Ureter (tissue), 1 donor: ENCODE results near the gene VPS18. TPM values are rescaled to one million over a fixed set of nuclear protein-coding genes. Genes with fewer than 3 reads are reported as not detected.

ENCODE experiments used
- DNase-seq: peaks from one replicate; pipeline ENCODE4 v3.0.0-alpha.2; 2020; ENCODE audit warnings: low spot score
- total RNA-seq: library from RNA; stranded (reverse); gene quantifications from one replicate; pipeline ENCODE4 v1.2.4, GENCODE V29; 2023
- donor health status: DM: yes; HTN: yes; CAD: no.

Gene VPS18
- total RNA-seq, 1 donor from 2014 or later, result 30.0 TPM

DNA sequence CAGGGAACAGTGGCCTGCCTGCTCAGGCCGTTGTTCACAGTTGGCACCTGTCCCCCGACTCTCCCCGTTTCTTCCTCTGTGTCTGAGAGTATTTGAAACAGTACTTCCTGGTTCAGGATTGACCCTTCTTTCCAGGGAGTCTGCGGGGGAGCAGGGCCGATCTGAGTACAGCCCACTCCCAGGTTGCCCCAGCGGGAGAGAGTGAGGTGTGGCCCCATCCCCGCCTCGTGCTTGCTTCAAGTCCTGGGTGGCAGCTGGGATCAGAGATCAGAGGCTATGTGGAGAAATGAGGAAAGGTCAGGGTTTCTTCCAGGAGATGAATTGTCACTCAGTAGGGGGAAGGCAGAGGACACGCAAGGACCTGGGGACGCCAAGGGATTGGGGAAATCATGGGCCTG lies 28.4 kb downstream of the VPS18 start:
- no peak for DNase-seq

DNA sequence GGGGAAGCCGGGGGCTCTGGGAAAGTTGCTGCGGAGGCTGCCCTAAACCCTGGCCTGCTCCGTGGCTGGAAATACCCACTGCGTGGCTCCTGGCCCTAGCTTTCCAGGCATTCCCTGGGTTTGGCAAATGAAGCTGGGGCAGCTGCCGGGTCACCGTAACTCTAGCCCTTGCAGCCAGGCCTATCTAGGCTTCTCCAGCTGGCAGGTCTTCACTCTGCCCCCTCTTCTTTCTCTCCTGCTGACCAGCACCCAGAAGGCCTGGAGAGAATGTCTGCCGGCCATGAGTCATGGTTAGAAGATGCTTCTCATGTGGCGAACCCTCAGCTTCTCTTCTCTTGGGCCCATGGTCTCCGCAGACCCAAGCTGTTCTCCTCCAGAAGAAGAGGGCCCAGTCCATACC lies 29.3 kb downstream of the VPS18 start:
- DNase-seq, result no peak

DNA sequence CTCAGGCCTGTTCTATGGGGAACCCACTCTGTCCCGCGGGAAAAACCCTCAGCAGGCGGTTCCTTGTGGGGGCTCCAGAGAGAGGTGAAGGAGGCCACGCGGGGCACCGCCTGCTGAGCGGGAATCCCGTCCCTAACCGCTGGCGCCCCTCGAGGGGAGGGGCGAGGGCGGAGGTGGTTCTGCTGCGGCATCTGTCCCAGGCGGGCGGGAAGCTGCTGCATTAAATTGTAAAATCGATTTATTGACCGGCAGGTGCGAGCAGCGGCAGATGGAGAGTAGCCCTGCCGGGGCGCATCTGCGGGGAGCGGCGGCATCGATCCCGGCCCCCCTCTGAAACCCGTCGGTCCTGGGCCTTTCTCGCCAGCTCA lies 31.2 kb downstream of the VPS18 start:
- DNase-seq, result no peak

DNA sequence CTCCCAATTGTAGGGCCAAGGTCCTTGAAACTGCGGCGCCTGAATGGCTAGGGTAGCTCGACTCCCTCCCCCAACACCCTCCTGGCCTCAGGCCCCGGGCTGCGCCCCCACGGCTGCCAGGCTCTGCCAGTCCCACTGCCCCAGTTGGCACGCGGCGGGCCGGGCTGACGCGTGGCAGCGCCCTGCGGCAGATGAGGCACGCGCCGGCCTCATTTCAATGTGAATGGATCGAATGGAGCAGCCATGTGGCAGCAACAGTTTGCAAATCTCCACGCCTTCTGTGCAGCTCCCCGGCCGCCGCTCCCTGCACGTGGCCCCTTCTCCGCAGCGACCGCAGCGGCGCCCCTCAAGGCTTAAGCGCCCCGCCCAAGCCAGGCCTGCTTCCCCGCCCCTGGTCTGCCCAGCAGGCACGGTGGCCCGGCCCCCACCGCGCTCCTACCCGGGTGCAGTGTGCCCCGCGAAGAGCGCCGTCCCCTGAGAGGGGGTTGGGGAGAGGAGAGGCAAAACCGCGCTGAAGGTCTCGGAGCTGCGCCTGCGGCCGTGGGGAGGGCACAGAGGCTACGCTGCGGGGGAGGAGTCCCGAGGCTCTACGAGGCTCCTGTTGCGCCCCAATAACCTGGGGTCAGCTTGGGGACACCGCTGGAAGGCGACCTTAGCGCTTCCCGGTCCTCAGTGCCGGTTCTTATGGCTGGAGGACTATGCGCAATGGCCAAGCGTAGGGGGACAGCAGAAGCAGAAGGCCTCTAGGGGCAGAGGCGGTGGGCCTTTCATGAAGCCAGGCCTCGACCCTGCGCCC lies 31.8 kb downstream of the VPS18 start:
- DNase-seq, result no peak

DNA sequence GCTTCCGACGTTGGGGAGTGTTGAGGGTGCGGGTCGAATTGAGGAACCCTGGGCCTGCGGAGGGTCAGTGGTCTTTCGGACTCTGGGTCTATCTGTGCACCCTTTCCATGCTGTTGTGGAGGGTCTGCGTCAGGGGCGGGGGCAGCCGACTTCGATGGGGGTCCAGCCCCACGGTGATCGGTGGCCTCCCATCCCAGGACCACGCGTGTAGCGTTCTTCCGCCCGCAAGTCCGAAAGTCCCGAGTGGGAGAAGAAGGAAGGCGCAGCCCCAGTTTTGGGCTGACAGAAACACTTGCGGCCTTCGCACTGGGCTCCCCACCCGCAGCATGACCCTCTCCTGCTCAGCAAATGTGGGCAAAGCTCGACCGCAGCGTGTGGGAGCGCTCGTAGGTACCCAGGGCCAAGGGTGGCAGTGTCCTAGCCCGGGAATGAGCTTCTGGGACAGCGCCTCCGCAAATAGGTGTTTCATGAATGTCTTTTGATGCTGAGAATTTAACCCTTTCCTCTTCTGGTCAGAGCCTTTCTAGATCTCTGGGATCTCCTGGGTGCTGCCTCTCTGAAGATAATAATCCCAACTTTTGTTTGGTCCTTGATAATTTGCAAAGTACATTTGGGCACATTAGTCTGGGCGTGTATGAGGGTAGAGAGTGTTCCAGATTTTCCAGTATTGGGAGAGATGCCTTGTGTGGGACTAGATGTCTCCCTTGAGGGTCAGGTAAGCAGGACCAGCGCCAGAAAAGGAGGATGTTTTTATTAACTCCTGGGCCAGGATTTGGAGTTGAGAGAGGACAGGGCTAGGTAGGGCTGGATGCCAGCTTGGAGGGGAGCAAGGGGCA lies 32.6 kb downstream of the VPS18 start:
- no peak for DNase-seq

DNA sequence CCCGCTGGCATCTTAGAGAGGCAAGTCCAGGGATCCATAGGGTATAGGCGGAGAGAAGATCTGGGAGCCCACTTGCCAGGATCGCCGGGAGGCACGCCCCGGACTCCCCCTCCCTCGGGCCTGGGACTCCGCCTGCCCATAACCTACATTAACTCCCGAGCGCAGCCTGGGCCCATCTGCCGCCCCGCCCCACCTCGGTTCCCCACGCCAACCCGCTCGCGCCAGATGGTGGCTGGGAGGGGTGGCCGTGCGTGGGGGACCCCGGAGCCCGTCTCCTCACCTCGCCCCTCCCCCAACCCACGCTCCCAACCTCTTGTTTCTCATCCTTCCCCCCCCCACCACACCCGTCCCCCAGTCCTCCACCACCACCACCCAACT lies 33.2 kb downstream of the VPS18 start:
- DNase-seq, result no peak

DNA sequence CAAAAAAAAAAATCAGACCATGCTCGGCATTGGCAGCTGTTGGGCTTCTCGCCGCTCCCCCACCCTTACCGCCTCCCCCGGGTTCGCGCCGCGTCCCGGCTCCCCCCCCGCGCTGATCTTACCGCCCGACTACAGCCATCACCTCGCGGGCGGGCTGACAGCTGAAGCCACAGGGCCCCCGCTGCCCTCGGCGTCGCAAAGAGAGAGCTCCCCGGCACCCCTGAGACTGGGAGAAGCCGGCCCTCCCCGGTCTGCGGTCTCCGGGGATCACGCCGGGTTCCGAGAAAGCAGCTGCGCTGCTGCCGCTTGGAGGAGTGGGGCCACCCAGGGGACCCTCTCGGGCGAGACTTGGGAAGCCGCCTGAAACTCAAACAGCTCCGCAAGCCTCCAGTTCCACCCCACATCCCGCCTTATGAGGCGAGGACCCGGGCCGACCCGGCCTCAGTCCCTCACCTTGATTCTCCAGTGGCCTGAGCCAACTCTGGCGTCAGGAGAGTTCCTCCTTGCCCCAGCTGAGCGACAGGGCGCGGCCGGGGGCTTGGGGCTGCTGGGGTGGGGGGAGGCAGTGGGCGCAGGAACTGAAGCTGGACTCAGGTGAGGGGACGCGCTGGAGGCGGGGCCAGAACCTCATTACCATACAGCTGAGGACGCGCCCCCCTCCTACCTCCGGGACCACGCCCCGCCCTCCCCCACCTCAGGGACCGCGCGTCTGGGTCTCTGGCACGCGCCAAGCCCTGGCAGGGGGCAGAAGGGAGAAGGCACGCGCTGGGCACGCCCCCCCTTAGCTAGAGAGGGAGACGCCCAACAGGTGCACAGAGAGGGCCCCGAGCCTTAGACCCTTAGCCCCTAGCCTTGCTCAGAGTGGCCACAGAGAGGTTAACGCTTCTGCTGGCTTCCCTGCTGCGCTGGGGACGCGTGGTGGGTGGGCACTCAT lies 33.9 kb downstream of the VPS18 start:
- no peak for DNase-seq

DNA sequence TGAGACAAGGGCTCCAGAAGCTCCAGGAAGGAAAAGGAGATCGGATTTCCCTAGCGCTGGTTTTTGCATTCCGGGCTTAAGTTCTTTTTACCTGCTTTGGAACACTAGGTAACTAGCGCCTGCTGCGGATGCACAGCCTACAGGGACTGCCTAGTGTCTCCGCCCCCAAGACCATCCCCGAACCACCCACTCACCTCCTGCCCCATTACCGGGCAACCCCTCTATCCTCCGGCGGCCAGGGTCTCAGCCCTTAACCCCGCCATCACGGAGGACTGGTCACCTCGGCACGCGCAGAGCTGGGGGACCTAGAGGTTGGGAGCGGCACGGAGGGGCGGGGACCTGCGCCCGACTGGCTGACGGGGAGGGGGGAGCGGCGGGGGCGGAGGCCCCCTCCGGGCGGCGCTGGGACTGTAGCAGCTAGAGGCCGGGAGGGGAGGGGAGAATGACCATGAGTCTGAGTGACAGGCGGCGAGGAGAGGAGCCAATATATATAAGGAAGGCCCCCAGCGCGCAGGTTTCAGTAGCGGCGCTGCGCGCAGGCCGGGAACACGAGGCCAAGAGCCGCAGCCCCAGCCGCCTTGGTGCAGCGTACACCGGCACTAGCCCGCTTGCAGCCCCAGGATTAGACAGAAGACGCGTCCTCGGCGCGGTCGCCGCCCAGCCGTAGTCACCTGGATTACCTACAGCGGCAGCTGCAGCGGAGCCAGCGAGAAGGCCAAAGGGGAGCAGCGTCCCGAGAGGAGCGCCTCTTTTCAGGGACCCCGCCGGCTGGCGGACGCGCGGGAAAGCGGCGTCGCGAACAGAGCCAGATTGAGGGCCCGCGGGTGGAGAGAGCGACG lies 34.8 kb downstream of the VPS18 start, which contains the start of gene DLL4:
TSS of gene DLL4 (plus strand) at position 520 of the 839 bp plus-strand sequence. CDS start 329 bp downstream, outside the sequence.
- no peak for DNase-seq

DNA sequence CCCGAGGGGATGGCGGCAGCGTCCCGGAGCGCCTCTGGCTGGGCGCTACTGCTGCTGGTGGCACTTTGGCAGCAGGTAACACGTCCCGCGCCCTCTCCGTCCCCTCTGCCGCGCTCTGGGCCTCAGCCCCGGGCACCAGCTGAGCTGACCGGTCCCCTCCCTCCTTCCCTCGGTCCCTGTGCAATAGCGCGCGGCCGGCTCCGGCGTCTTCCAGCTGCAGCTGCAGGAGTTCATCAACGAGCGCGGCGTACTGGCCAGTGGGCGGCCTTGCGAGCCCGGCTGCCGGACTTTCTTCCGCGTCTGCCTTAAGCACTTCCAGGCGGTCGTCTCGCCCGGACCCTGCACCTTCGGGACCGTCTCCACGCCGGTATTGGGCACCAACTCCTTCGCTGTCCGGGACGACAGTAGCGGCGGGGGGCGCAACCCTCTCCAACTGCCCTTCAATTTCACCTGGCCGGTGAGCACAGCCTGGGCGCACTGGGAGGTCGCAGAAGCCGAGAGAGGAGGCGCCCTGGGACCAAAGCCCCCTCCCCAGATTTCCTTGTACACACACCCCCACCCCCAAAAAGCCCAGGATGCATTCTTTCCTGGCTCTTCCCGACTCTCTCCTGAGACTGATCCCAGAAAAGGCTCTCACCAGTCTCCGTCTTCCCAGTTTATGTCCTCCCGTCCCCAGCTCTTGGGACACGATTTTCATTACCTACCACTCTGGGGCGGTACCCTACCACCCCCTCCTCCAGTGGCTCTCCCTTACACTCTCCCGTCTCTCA lies 35.6 kb downstream of the VPS18 start:
- DNase-seq, result no peak

DNA sequence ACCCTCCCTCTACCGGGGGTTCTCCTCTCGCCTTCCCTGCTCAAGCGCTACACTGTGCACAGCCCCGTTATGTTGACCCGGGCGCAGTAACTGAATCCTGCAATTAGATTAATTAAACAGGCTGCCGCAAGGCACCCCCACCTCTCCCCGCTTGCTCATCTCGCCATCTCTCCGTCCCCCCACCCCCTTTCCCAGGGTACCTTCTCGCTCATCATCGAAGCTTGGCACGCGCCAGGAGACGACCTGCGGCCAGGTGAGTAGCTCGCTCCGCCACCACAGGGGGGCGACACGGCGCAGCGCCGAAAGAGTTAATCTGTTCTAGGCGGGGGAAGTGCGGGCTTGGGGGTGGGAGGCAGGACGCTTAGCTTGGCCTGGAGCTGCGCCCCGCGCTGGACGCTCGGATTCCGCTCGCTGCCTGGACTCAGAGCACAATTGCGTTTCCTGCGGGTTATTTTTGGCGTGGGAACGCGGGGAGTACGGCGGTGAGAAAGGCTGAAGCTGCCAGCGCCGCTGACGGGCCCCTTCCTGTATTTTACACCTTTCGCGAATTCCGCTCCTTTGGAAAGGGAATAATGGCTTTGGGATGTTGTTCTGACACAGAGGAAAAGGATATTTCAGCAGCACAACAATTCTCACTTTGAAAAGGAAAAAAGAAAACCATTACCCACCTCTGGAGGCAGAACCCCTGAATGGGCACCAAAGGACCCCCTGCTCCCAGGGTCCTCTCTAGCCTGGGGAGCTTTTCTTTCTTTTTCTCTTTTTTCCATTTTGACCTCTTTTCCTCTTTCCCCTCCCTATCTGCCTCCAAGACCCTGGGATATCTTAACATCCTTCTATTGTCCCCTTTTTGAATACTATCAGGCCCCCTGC lies 36.4 kb downstream of the VPS18 start:
- no peak for DNase-seq

DNA sequence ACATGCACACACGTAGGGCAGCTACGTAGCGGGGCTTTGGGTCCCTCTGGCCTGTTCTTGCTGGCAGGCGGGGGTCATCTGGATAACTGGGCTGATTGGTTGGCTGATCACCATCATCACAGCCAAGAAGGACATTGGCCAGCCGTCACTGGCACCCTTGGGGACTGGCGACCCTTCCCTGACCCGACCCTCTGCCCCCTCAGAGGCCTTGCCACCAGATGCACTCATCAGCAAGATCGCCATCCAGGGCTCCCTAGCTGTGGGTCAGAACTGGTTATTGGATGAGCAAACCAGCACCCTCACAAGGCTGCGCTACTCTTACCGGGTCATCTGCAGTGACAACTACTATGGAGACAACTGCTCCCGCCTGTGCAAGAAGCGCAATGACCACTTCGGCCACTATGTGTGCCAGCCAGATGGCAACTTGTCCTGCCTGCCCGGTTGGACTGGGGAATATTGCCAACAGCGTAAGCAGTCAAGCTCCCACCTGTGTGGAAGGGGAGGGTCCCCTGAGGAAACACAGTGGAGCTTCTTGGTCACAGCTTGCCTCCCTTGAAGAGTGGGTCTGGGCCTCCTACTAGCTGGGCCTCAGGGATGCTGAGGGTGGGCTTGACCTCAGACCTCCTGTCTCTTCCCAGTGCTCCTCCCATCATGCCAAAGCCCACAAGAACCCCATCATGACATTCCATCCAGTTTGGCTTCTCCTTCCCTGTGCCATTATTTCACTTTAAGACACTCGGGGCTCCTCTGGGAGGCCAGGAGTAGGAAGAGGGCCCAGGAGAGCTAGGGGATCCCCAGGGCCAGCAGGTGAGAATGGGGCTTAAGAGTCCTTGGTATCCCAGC lies 37.3 kb downstream of the VPS18 start:
- no peak for DNase-seq

DNA sequence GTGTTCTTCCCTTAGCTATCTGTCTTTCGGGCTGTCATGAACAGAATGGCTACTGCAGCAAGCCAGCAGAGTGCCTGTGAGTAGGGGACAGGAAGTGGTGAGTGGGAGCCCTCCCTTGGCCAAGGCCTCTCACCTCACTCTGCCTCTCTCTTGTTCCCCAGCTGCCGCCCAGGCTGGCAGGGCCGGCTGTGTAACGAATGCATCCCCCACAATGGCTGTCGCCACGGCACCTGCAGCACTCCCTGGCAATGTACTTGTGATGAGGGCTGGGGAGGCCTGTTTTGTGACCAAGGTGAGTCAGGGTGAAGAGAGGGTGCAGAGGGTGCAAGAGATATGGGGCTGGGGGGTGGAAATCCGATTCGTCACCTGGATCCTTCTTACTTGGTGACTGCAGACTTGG lies 37.9 kb downstream of the VPS18 start:
- DNase-seq, result no peak

DNA sequence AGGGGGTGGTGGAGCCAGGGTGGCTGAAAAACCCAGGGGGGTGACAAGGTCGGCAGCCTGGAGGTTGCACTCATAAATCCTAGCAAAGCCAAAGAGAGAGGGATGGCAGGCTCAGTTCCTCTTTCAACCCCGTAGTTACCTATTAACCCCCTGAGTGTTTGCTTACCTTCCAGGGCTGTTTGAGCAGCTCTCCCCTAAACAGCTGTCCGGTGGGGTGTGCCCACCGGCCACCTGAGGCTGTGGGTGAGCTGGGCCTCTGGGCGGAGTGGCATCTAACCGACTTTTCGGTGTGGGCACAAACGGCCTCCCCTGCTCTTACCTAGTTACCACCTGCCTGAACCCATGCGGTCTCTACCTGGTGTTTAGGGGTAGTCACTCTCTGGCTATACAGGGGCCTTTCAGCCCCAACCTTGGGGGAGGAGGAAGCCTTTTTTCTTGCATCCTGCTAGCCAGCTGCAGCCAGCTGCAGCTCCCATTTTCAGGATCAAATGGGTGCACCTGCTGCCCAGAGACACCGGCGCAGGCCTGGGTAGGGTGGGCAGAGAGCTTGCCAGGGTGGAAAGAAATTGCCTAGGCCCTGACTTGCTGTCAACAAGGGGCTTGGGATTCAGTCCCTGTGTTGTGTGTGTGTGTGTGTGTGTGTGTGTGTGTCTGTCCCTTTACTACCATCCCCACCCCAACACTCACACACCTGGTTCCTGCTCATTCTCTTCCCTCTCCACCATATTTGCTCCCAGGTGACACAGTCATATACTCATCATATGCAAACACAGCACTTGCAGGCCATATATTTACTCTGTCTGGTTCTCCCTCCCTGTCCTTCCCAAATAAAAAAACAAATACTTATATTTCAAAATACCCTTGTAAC lies 38.6 kb downstream of the VPS18 start:
- DNase-seq, result no peak

DNA sequence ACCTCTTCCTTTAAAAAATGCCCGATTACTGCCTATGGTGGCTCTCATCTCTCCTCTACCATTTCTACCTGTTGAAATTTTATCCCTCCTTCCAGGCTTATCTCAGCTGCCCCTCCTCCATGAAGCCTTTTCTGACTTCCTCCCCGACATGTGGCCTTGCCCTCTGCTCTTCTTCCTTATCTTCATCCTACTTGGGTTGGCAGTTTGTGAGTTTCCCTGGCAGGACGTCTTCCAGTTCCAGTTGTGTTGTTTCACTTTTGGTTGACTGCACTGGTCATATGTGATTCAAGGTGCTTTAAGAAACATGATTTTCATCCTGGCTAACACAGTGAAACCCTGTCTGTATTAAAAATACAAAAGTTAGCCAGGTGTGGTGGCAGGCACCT lies 39.3 kb downstream of the VPS18 start:
- no peak for DNase-seq

DNA sequence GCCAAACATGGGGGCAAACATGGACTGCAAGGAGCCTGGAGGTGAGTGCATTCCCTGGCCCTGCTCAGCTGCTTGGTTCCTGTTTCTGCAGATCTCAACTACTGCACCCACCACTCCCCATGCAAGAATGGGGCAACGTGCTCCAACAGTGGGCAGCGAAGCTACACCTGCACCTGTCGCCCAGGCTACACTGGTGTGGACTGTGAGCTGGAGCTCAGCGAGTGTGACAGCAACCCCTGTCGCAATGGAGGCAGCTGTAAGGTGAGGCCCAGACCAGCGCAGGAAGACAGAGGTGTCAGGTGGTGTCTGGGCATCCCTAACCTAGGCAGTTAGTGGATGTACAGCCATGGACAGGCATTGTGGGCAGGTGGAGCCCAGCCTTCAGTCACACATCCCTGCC lies 40.2 kb downstream of the VPS18 start:
- DNase-seq, result no peak

DNA sequence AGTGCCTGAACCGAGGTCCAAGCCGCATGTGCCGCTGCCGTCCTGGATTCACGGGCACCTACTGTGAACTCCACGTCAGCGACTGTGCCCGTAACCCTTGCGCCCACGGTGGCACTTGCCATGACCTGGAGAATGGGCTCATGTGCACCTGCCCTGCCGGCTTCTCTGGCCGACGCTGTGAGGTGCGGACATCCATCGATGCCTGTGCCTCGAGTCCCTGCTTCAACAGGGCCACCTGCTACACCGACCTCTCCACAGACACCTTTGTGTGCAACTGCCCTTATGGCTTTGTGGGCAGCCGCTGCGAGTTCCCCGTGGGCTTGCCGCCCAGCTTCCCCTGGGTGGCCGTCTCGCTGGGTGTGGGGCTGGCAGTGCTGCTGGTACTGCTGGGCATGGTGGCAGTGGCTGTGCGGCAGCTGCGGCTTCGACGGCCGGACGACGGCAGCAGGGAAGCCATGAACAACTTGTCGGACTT lies 42.0 kb downstream of the VPS18 start:
- DNase-seq, result no peak
